ENCODE measurements around the gene ODAPH.

GRCh38 chr4:75565481-75565880 is 9.6 kb downstream of the ODAPH start:
- TF ChIP-seq CTCF (IDR thresholded peaks at IDR 0.05), result no peak
- no peak for TF ChIP-seq POLR2A (IDR thresholded peaks at IDR 0.05)
